ENCODE results near the gene CAPN14. TPM values are rescaled to one million over a fixed set of nuclear protein-coding genes. Genes with fewer than 3 reads are reported as not detected.

CAPN14 gene
- total RNA-seq, 1 donor from 2014 or later = 0.12 TPM

- Mint-ChIP-seq H3K4me1 (peaks cover 3% of the 10 kb centered on the region), H3K4me3 (no peak overlapping the region), H3K27me3 (peaks cover 33% of the 10 kb centered on the region), H3K27ac (no peak overlapping the region), H3K36me3 (ENCODE audit: low read depth) (no peaks in the 10 kb centered on the region), H3K9me3 (no peaks in the 10 kb centered on the region)
- DNase-seq = no peak
- intact Hi-C loops (cut with micrococcal nuclease) = no loop called here
These were observed 9.0 kb upstream of the CAPN14 start for GRCh38 chr2:31226266-31226665.

GRCh38 chr2:31223749-31224148, 6.4 kb upstream of the CAPN14 start:
- Mint-ChIP-seq H3K9me3 (no peaks in the 10 kb centered on the region), H3K4me1 (peaks cover 7% of the 10 kb centered on the region), H3K27ac (no peak overlapping the region), H3K27me3 (peaks cover 16% of the 10 kb centered on the region), H3K4me3 (no peak overlapping the region), H3K36me3 (ENCODE audit: low read depth) (no peaks in the 10 kb centered on the region)
- intact Hi-C loops (cut with micrococcal nuclease) = no loop called here
- no peak for DNase-seq

- Mint-ChIP-seq H3K36me3 (ENCODE audit: low read depth) (no peaks in the 10 kb centered on the region), H3K9me3 (no peaks in the 10 kb centered on the region), H3K4me1 (peaks cover 7% of the 10 kb centered on the region), H3K27ac (no peak overlapping the region), H3K27me3 (peaks cover 16% of the 10 kb centered on the region), H3K4me3 (no peak overlapping the region)
- no peak for DNase-seq
- intact Hi-C loops (cut with micrococcal nuclease) = no loop called here
These were observed 5.7 kb upstream of the CAPN14 start for GRCh38 chr2:31223026-31223425.

GRCh38 chr2:31222071-31222470, 4.8 kb upstream of the CAPN14 start:
- Mint-ChIP-seq H3K36me3 (ENCODE audit: low read depth) (no peaks in the 10 kb centered on the region), H3K27me3 (peaks cover 11% of the 10 kb centered on the region), H3K27ac (no peak overlapping the region), H3K4me3 (no peak overlapping the region), H3K4me1 (peaks cover 14% of the 10 kb centered on the region), H3K9me3 (no peaks in the 10 kb centered on the region)
- DNase-seq = no peak
- intact Hi-C loops (cut with micrococcal nuclease) = no loop called here

- Mint-ChIP-seq H3K4me1 (peaks cover 18% of the 10 kb centered on the region), H3K4me3 (no peak overlapping the region), H3K36me3 (ENCODE audit: low read depth) (no peaks in the 10 kb centered on the region), H3K9me3 (no peaks in the 10 kb centered on the region), H3K27ac (peak overlapping the region; percentile 6), H3K27me3 (peaks cover 11% of the 10 kb centered on the region)
- intact Hi-C loops (cut with micrococcal nuclease) = no loop called here
- no peak for DNase-seq
These were observed 4.2 kb upstream of the CAPN14 start for GRCh38 chr2:31221544-31221943.

GRCh38 chr2:31219131-31219969, 2.0 kb upstream of the CAPN14 start:
- no peaks in the 10 kb centered on the region for H3K36me3 Mint-ChIP-seq (ENCODE audit: low read depth)
- no peak overlapping the region for H3K27ac Mint-ChIP-seq
- H3K4me1 Mint-ChIP-seq = peaks cover 23% of the 10 kb centered on the region
- no peak overlapping the region for H3K4me3 Mint-ChIP-seq
- DNase-seq = no peak
- no peaks in the 10 kb centered on the region for H3K9me3 Mint-ChIP-seq
- H3K27me3 Mint-ChIP-seq = peaks cover 11% of the 10 kb centered on the region
- intact Hi-C loops (cut with micrococcal nuclease) = no loop called here

GRCh38 chr2:31216734-31217133, 581 bp downstream of the CAPN14 start:
- H3K36me3 Mint-ChIP-seq (ENCODE audit: low read depth) = no peaks in the 10 kb centered on the region
- H3K4me3 Mint-ChIP-seq = no peak overlapping the region
- no peaks in the 10 kb centered on the region for H3K9me3 Mint-ChIP-seq
- H3K27ac Mint-ChIP-seq = no peak overlapping the region
- intact Hi-C loops (cut with micrococcal nuclease) = no loop called here
- H3K27me3 Mint-ChIP-seq = peaks cover 3% of the 10 kb centered on the region
- DNase-seq = no peak
- H3K4me1 Mint-ChIP-seq = peaks cover 25% of the 10 kb centered on the region

- H3K27me3 Mint-ChIP-seq = no peaks in the 10 kb centered on the region
- no peak for DNase-seq
- H3K4me3 Mint-ChIP-seq = no peak overlapping the region
- H3K36me3 Mint-ChIP-seq (ENCODE audit: low read depth) = no peaks in the 10 kb centered on the region
- no peak overlapping the region for H3K27ac Mint-ChIP-seq
- peaks cover 20% of the 10 kb centered on the region for H3K4me1 Mint-ChIP-seq
- intact Hi-C loops (cut with micrococcal nuclease) = no loop called here
- H3K9me3 Mint-ChIP-seq = no peaks in the 10 kb centered on the region
These were observed 2.8 kb downstream of the CAPN14 start for GRCh38 chr2:31214444-31214915.

- no peak overlapping the region for H3K4me3 Mint-ChIP-seq
- H3K4me1 Mint-ChIP-seq = peaks cover 18% of the 10 kb centered on the region
- H3K36me3 Mint-ChIP-seq (ENCODE audit: low read depth) = no peaks in the 10 kb centered on the region
- DNase-seq = no peak
- H3K27ac Mint-ChIP-seq = no peak overlapping the region
- no peaks in the 10 kb centered on the region for H3K9me3 Mint-ChIP-seq
- no peaks in the 10 kb centered on the region for H3K27me3 Mint-ChIP-seq
- intact Hi-C loops (cut with micrococcal nuclease) = no loop called here
These were observed 3.5 kb downstream of the CAPN14 start for GRCh38 chr2:31213601-31214443.

GRCh38 chr2:31212659-31213600, 4.4 kb downstream of the CAPN14 start:
- H3K27ac Mint-ChIP-seq = no peak overlapping the region
- DNase-seq = no peak
- no peaks in the 10 kb centered on the region for H3K27me3 Mint-ChIP-seq
- no peak overlapping the region for H3K4me3 Mint-ChIP-seq
- H3K36me3 Mint-ChIP-seq (ENCODE audit: low read depth) = no peaks in the 10 kb centered on the region
- H3K4me1 Mint-ChIP-seq = peaks cover 17% of the 10 kb centered on the region
- H3K9me3 Mint-ChIP-seq = no peaks in the 10 kb centered on the region
- intact Hi-C loops (cut with micrococcal nuclease) = no loop called here

GRCh38 chr2:31208240-31208639, 9.1 kb downstream of the CAPN14 start:
- Mint-ChIP-seq H3K36me3 (ENCODE audit: low read depth) (no peaks in the 10 kb centered on the region), H3K27me3 (no peaks in the 10 kb centered on the region)
- intact Hi-C loops (cut with micrococcal nuclease) = no loop called here

GRCh38 chr2:31207790-31208189, 9.5 kb downstream of the CAPN14 start:
- no peaks in the 10 kb centered on the region for H3K36me3 Mint-ChIP-seq (ENCODE audit: low read depth)
- no peak overlapping the region for H3K27ac Mint-ChIP-seq
- intact Hi-C loops (cut with micrococcal nuclease) = no loop called here
- H3K4me3 Mint-ChIP-seq = no peak overlapping the region
- H3K9me3 Mint-ChIP-seq = no peaks in the 10 kb centered on the region
- no peaks in the 10 kb centered on the region for H3K4me1 Mint-ChIP-seq
- H3K27me3 Mint-ChIP-seq = no peaks in the 10 kb centered on the region
- no peak for DNase-seq

More at GRCh38 chr2:31208240-31208639, 9.1 kb downstream of the CAPN14 start:
- Mint-ChIP-seq H3K27ac (no peak overlapping the region), H3K4me3 (no peak overlapping the region), H3K9me3 (no peaks in the 10 kb centered on the region), H3K4me1 (no peaks in the 10 kb centered on the region)
- no peak for DNase-seq

GRCh38 chr2:31205613-31206012, 11.7 kb downstream of the CAPN14 start:
- DNase-seq = peak; percentile 37
- no peak overlapping the region for H3K4me3 Mint-ChIP-seq
- no peak overlapping the region for H3K27ac Mint-ChIP-seq
- intact Hi-C loops (cut with micrococcal nuclease) = no loop called here
- no peaks in the 10 kb centered on the region for H3K4me1 Mint-ChIP-seq
- H3K9me3 Mint-ChIP-seq = no peaks in the 10 kb centered on the region
- no peaks in the 10 kb centered on the region for H3K27me3 Mint-ChIP-seq
- H3K36me3 Mint-ChIP-seq (ENCODE audit: low read depth) = no peaks in the 10 kb centered on the region

Measured in activated CD4-positive, alpha-beta T cell treated with anti-CD3 and anti-CD28 coated beads, Interleukin-2, amount 10 ng/mL, durations not matched to agents 24 days and 14 days (primary cell).